Fibroblast of mammary gland (primary cell): ENCODE results near the gene RAC3.

Experiments used
- DNase-seq: peaks from one replicate; pipeline ENCODE4 v3.0.0-alpha.2; 2010; ENCODE audit warnings: low read depth
- H3K4me3 ChIP-seq: 2 replicates; pipeline ENCODE4 v1.5.1; 2011; ENCODE audit warnings: low read depth, mild to moderate bottlenecking, low read length, moderate library complexity; ENCODE audit not compliant: control insufficient read depth
- CTCF ChIP-seq: conservative IDR thresholded peaks from 2 replicates; pipeline ENCODE4 v1.5.1; 2011; ENCODE audit warnings: low read depth, low read length, inconsistent platforms; ENCODE audit not compliant: control insufficient read depth, insufficient read depth

Gene RAC3

GRCh38 chr17:82031303-82031884, at the start of gene RAC3:
Gene RAC3 (plus strand): TSS chr17:82031678. CDS start chr17:82031762, 84 bp downstream.
- no peak for DNase-seq
- H3K4me3 ChIP-seq: peak within 1 kb of the TSS; percentile 42
- no peak for TF ChIP-seq CTCF

GRCh38 chr17:81983011-81983638, 48.4 kb upstream of the RAC3 start:
- no peak for DNase-seq
- H3K4me3 ChIP-seq: no peak overlapping the region
- no peak for TF ChIP-seq CTCF

GRCh38 chr17:81983639-81984373, 47.7 kb upstream of the RAC3 start:
- TF ChIP-seq CTCF: no peak
- H3K4me3 ChIP-seq: no peak overlapping the region
- no peak for DNase-seq

GRCh38 chr17:81984773-81985410, 46.6 kb upstream of the RAC3 start:
- no peak for TF ChIP-seq CTCF
- DNase-seq: no peak
- no peak overlapping the region for H3K4me3 ChIP-seq

- no peak for DNase-seq
- TF ChIP-seq CTCF: no peak
Measured at GRCh38 chr17:81986606-81987005, 44.9 kb upstream of the RAC3 start.

GRCh38 chr17:81987161-81987770, 44.2 kb upstream of the RAC3 start:
- TF ChIP-seq CTCF: no peak
- no peak overlapping the region for H3K4me3 ChIP-seq
- no peak for DNase-seq

More at GRCh38 chr17:81986606-81987005, 44.9 kb upstream of the RAC3 start:
- H3K4me3 ChIP-seq: no peak overlapping the region
